ENCODE measurements around the gene GALNT2. TPM values are rescaled to one million over a fixed set of nuclear protein-coding genes. Genes with fewer than 3 reads are reported as not detected.

GALNT2 gene
- total RNA-seq, 2 donors from 2014 or later, result 29.9 to 39.5 TPM

- Histone ChIP-seq H3K9me3 (no peaks in the 10 kb centered on the region), H3K27ac (peak overlapping the region; percentile 73 to 77), H3K4me3 (no peak overlapping the region), H3K4me1 (peaks cover 0 to 19% of the 10 kb centered on the region in 2 donors), H3K36me3 (no peaks in the 10 kb centered on the region), H3K27me3 (no peaks in the 10 kb centered on the region)
- no peak for DNase-seq (ENCODE audit: low spot score)
- no peak for TF ChIP-seq CTCF (IDR thresholded peaks at IDR 0.05)
Measured at GRCh38 chr1:230321741-230322420, 254.8 kb downstream of the GALNT2 start.

- no peak overlapping the region for H3K4me3 ChIP-seq
- no peaks in the 10 kb centered on the region for H3K27me3 ChIP-seq
- H3K4me1 ChIP-seq, result peaks cover 0 to 24% of the 10 kb centered on the region in 2 donors
- H3K9me3 ChIP-seq, result no peaks in the 10 kb centered on the region
- TF ChIP-seq CTCF (IDR thresholded peaks at IDR 0.05), result no peak
- DNase-seq (ENCODE audit: low spot score), result no peak
- H3K36me3 ChIP-seq, result no peaks in the 10 kb centered on the region
- H3K27ac ChIP-seq, result peak overlapping the region; percentile 73 to 77
Measured at GRCh38 chr1:230322421-230322756, 255.4 kb downstream of the GALNT2 start.

GRCh38 chr1:230322967-230323547 is 256.0 kb downstream of the GALNT2 start:
- Histone ChIP-seq H3K9me3 (no peaks in the 10 kb centered on the region), H3K27ac (peak overlapping the region; percentile 73 to 77), H3K27me3 (no peaks in the 10 kb centered on the region), H3K4me1 (peaks cover 0 to 23% of the 10 kb centered on the region in 2 donors), H3K4me3 (no peak overlapping the region), H3K36me3 (no peaks in the 10 kb centered on the region)
- TF ChIP-seq CTCF (IDR thresholded peaks at IDR 0.05), result no peak
- no peak for DNase-seq (ENCODE audit: low spot score)

GRCh38 chr1:230323686-230324085 is 256.6 kb downstream of the GALNT2 start:
- Histone ChIP-seq H3K4me3 (no peak overlapping the region), H3K36me3 (no peaks in the 10 kb centered on the region), H3K27ac (no peak overlapping the region), H3K9me3 (no peaks in the 10 kb centered on the region), H3K4me1 (peaks cover 0 to 18% of the 10 kb centered on the region in 2 donors), H3K27me3 (no peaks in the 10 kb centered on the region)
- TF ChIP-seq CTCF (IDR thresholded peaks at IDR 0.05), result no peak
- no peak for DNase-seq (ENCODE audit: low spot score)

- no peak overlapping the region for H3K27ac ChIP-seq
- H3K9me3 ChIP-seq, result no peaks in the 10 kb centered on the region
- H3K27me3 ChIP-seq, result no peaks in the 10 kb centered on the region
- peaks cover 0 to 10% of the 10 kb centered on the region in 2 donors for H3K4me1 ChIP-seq
- no peak for TF ChIP-seq CTCF (IDR thresholded peaks at IDR 0.05)
- DNase-seq (ENCODE audit: low spot score), result no peak
- no peaks in the 10 kb centered on the region for H3K36me3 ChIP-seq
- no peak overlapping the region for H3K4me3 ChIP-seq
Measured at GRCh38 chr1:230326971-230327891, 260.2 kb downstream of the GALNT2 start.
